Colon (tissue), 2 donors: ENCODE results near the gene ATRNL1.
A peak's percentile ranks its signal among the peaks of the same experiment; 100 is the strongest.
"Not testable (repeated sequence)": the region's sequence is repeated elsewhere in the genome, so short reads cannot be mapped to it uniquely, and the experiment has no call there.

Source experiments
- FAIRE-seq: peaks from 2 replicates; lab custom pipeline; 2012; peaks lifted over from hg19 to GRCh38; lab: Jason Lieb, UNC
- donor health status: control.
- donor health status: control.

Gene ATRNL1

DNA sequence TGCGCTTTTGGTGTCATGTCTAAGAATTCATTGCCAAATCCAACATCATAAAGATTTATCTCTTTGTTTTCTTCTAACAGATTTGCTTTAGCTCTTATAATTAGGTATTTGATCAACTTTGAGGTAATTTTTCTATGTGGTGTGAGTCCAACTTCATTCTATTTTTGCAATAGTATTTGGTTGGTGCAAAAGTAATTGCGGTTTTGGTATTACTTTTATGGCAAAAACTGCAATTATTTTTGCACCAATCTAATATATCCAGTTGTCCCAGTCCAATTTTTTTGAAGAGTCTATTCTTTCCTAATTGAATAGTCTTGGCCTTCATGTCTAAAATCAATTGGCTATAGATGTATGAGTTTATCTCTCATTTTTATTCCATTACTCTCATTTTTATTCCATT is 535.5 kb downstream of the ATRNL1 start:
- no peak for FAIRE-seq

DNA sequence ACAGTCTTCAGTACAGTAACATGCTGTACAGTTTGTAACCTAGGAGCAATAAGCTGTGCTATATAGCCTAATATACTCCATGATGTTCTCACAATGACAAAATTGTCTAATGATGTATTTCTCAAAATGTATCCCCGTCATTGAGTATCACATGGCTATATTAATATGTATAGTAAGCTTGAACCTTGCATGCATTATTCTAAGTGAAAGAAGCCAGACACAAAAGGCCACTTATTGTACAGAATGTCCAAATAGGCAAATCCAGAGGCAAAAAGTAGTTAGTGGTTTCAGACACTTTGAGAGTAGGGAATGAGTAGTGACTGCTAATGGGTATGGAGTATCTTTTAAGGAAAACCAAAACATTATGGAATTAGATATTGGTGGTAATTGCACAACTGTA is 545.1 kb downstream of the ATRNL1 start:
- FAIRE-seq: no peak

DNA sequence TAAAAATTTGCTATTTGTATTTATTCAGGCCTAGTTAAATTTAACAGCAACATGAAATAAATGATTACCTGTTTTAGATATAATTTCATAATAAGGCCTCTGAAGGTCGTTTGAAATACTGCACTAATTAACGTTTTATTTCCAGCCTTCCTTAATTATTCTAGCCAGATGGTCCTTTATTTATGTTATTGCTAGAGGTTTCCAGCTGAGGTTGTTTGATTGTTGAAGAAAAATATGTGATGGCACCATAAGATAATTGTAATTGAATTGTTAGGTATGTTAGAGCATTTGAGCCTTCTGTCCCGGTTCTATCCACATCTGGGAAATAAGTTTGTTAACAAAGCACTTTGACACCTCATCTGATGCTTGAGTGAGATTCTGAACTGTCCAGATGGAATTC is 556.1 kb downstream of the ATRNL1 start:
- no peak for FAIRE-seq

DNA sequence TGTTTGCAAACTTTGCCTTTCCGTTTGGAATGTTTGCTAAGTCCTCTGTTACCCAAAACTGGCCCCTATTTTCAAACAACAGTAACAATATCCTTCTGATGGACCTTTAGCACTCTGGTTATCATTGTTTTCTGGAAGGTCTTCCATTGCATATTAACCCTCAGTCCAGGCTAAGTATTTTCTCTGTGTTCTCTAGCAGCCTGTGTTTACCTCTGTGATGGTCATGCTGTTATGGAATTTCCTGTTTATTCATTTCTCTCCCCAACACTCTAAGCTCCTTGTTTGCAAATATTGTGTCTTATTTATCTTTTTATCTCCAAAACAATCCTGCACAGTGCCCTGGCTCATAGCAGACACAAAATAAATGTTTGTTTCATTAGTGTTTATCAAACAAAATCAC is 560.3 kb downstream of the ATRNL1 start:
- FAIRE-seq: no peak

DNA sequence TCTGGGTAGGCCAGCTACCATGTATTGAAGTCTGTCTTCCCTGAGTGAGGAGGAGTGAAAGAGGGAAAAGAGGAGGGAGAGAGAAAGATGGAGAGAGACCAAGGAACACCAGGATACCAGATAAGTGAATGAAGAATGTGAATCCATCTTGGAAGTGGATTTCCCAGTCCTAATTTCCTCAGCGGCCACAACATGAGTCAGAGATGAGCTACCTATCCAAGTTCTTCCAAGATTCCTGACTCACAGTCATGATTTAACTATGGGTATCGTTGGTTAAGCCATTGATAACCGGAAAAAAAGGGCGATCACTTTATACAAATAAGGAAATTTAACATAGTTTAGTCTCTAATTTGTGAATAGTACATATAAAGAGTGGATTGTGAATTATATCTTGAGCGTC is 561.8 kb downstream of the ATRNL1 start:
- no peak for FAIRE-seq

DNA sequence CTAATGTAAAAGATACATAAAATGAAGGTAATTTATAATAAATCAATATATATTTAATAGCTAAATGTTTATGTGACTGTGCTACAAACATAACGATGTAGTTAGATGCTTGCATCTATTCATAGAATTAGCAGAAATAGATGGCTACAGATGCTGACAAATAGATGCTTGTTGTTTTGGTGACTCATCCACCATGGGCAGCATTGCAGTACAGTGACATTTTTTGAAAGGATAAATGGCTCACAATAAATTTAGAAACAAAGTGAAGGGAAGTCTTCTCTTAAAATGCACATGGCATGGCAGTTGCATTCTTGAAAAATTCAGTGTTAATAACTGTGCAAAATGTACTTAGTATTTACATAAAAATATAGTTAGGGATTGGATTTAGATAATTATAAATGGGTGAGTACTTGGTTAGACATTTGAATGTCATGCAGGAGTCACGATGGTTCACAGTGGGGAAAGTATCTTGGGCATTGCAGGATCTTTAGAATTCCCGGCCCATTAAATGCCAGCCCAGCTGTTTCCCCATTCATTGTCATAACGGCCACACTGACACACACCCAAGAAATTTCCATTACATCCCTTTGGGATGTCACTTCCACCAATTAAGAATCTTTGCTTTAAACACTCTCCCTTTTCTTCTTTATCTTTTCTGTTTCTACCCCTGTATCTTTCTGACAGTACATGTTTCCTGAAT is 564.1 kb downstream of the ATRNL1 start:
- FAIRE-seq: no peak

DNA sequence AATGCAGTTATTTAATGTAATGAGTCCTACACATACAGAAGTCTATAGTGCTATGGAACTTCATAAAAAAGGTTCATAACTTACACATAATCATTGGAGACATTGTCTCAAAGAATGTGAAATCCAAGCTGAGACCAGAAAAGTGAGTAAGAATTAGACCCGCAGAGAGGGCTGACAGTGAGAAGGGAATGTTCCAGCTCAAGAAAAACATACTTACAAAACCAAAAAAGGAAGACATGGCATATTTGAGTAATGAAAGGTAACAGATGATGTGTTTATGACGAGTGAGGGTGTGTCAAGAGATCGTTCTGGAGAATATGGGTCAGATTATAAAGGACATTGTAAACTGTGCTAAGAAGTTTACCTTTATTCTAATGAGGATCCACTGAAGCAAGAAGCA is 566.5 kb downstream of the ATRNL1 start:
- no peak for FAIRE-seq

- FAIRE-seq: no peak
Observed at GRCh38 chr10:115660391-115660790, 567.2 kb downstream of the ATRNL1 start.

- FAIRE-seq: no peak
Observed at GRCh38 chr10:115662422-115662821, 569.3 kb downstream of the ATRNL1 start.

DNA sequence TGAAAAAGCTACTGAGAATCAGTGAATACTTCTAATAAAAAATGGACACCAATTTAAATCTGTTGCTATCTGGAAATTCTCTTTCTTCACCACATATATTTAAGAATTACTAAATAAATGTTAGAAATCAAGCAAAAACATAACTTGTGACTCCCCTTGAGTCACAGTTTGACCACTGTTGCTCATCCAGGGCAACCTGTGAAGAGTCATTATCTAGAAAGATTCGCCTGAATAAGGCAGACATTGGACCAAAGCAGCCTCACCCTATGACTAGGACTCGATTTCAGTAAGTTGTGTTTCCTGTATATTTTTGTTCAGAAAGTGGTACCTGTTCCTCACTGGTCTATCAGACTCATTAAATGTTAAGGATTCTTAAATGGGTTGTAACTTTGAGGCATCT is 572.4 kb downstream of the ATRNL1 start:
- no peak for FAIRE-seq

- FAIRE-seq: no peak
Observed at GRCh38 chr10:115674496-115674895, 581.3 kb downstream of the ATRNL1 start.

- no peak for FAIRE-seq
Observed at GRCh38 chr10:115696747-115697146, 603.6 kb downstream of the ATRNL1 start.

- FAIRE-seq: no peak
Observed at GRCh38 chr10:115706026-115706425, 612.9 kb downstream of the ATRNL1 start.

DNA sequence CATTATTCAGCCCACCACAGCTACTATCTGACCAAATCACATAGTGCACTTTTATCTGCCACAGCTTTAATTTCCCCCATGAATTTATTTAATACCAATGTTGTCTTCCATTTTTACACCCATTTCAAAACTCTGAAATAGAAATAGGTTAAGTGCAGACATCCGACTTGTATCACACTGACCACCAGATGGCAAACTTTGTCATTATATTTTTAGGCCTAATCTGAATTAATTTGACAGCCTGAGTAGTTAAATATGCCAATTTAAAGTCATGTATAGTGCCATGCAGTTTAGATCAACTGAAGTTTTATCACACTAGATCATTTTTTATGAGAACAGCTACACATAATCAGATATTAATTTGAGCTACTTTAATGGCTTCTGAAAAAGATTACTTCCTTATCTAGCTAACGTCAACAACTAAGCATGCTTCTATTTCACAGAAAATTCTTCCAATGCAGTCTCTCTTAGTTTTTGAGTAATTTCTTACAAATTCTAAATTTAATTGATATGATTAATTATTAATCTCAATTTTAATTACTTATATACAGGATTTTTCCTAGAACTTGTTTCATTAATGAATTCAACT is 613.4 kb downstream of the ATRNL1 start:
- FAIRE-seq: no peak

GRCh38 chr10:115710136-115710535 is 617.0 kb downstream of the ATRNL1 start:
- FAIRE-seq: no peak

DNA sequence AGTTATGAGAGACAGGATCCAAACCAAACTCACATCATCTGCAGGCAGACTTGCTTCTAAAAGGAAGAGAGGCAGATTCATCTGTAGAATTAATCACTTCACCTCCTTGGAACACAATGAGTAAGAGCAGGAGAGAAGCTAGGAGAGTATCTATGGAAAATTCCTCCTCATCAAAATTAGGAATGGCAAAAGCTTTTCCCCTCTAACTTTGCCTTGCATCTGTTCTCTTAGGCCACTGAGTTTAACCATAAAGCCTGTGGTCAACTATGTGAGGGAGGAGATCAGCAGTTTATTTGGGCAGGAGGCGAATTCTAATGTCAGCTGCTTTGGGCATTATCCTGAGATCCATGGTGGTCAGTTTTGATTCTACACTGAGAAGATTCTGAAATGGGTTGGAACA is 618.1 kb downstream of the ATRNL1 start:
- no peak for FAIRE-seq

- FAIRE-seq: no peak
Observed at GRCh38 chr10:115720121-115720520, 627.0 kb downstream of the ATRNL1 start.

GRCh38 chr10:115727129-115727528 is 634.0 kb downstream of the ATRNL1 start:
- FAIRE-seq: no peak

GRCh38 chr10:115744089-115744488 is 650.9 kb downstream of the ATRNL1 start:
- FAIRE-seq: no peak

DNA sequence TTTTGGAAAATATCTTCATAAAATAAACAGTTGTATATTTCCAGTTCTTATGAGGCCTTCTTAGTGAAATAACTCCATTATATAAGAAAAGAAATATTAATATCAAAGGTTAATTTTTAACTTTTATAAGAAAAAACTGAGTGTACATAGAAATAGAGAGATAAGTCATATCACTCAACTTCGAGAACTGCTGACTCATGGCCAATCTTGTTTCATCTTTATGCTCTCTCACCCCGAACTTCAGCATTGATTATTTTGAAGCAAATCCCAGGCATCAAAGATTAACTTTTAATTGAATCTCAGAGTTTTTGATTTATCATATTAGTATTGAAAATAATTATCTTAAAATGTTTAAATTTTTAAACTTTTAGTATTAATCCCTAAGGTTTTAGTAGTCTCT is 652.8 kb downstream of the ATRNL1 start:
- FAIRE-seq: no peak

- no peak for FAIRE-seq
Observed at GRCh38 chr10:115747811-115748210, 654.6 kb downstream of the ATRNL1 start.

DNA sequence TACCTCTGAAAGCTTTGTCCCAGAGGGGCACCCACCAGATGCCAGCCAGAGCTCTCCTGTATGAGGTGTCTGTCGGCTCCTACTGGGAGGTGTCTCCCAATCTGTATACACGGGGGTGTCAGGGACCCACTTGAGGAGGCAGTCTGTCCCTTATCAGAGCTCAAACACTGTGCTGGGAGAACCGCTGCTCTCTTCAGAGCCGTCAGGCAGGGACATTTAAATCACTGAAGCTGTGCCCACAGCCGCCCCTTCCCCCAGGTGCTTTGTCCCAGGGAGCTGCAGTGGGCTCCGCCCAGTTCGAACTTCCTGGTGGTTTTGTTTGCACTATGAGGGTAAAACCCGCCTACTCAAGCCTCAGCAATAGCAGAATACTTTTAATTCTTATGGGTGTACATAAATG is 665.3 kb downstream of the ATRNL1 start:
- FAIRE-seq: not testable (repeated sequence)

GRCh38 chr10:115760131-115760530 is 667.0 kb downstream of the ATRNL1 start:
- FAIRE-seq: peak; percentile 10

DNA sequence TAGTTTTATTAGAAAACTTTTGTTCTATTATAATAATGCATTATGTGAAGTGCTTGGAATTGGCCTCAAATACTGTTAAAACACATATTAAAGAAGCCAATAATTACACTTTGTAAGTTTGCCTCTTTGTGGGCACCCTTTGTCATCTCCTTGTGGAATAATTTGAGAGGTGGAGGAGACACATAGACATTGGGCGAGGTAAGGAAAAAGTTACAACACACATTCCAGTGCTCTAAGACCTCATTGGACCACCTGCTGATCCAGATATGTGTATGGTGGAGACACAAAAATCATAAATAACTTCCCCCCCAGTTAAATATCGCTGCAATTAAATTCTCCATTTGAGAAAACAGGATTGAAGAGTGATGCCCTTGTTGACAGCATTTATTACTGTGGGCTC is 668.0 kb downstream of the ATRNL1 start:
- FAIRE-seq: no peak
